K562 (cell line): ENCODE data around the gene GFOD1. TPM values are rescaled to one million over a fixed set of nuclear protein-coding genes. Genes with fewer than 3 reads are reported as not detected.

Experiments
- CHAMP1 ChIP-seq: fragments of 450-650 bp; IDR thresholded peaks from 2 replicates; pipeline ENCODE4 v1.6.1; 2016; ENCODE audit warnings: mild to moderate bottlenecking
- HNRNPK ChIP-seq: fragments of 200-400 bp; formaldehyde crosslinking; IDR thresholded peaks from one replicate; pipeline ENCODE4 v1.6.1; 2018; ENCODE audit warnings: mild to moderate bottlenecking, low read depth, low read length; ENCODE audit not compliant: poor library complexity, severe bottlenecking
- RBM25 ChIP-seq: fragments of 200-400 bp; formaldehyde crosslinking; IDR thresholded peaks from 2 replicates; pipeline ENCODE4 v1.6.1; 2018; ENCODE audit warnings: low read length, low read depth, moderate library complexity; ENCODE audit not compliant: severe bottlenecking
- ZFP91 ChIP-seq: sonication (generic); formaldehyde crosslinking; IDR thresholded peaks from 2 replicates; pipeline ENCODE4 v1.8.0; 2022; ENCODE audit warnings: mild to moderate bottlenecking, missing genetic modification reagents
- polyA plus RNA-seq, 8 experiments: library from polyadenylated mRNA; depleted of rRNA in 4 of 8; stranded (reverse) in 5 of 8; unstranded in 3 of 8; fragments of >200 nt; fragmentation: Nextera tagmentation in 2 of 8; fragmentation: Illumina TruSeq in 1 of 8; extraction: Ambion mirVana in 2 of 8; extraction: Trizol in 1 of 8; gene quantifications; 2 replicates each; pipeline versions ENCODE4 v1.2.1 to v1.2.3, GENCODE V29; 2011 to 2014; ENCODE audit warnings: inconsistent platforms in 1 of 8, missing spikeins in 1 of 8
- total RNA-seq, 7 experiments: library from RNA; depleted of rRNA in 6 of 7; stranded (reverse); fragments of >200 nt in 6 of 7; fragmentation: Illumina TruSeq in 2 of 7; extraction: Trizol in 2 of 7; gene quantifications; 2 replicates each; pipeline versions ENCODE4 v1.2.1 to v1.2.3, GENCODE V29; 2011 to 2021; ENCODE audit warnings: low replicate concordance in 1 of 7
- TF ChIP-seq, protein P1 (sequence below): fragments of 150-350 bp; conservative IDR thresholded peaks from 2 replicates; pipeline ENCODE4 v1.6.1; 2014; ENCODE audit warnings: low read length
- TF ChIP-seq, protein P2 (sequence below): fragments of 250-450 bp; sonication (Bioruptor Pico); IDR thresholded peaks from 2 replicates; pipeline ENCODE4 v1.5.0; 2021

Gene GFOD1
- total and polyA plus RNA-seq, 9 of the 15 experiments (the other 6 are each of a cell fraction or from before 2014, with no cell fraction given), result 3.8 to 12.0 (median 8.2) TPM

GRCh38 chr6:13391537-13391936, 95.9 kb downstream of the GFOD1 start (continued):
- TF ChIP-seq, protein P1, sequence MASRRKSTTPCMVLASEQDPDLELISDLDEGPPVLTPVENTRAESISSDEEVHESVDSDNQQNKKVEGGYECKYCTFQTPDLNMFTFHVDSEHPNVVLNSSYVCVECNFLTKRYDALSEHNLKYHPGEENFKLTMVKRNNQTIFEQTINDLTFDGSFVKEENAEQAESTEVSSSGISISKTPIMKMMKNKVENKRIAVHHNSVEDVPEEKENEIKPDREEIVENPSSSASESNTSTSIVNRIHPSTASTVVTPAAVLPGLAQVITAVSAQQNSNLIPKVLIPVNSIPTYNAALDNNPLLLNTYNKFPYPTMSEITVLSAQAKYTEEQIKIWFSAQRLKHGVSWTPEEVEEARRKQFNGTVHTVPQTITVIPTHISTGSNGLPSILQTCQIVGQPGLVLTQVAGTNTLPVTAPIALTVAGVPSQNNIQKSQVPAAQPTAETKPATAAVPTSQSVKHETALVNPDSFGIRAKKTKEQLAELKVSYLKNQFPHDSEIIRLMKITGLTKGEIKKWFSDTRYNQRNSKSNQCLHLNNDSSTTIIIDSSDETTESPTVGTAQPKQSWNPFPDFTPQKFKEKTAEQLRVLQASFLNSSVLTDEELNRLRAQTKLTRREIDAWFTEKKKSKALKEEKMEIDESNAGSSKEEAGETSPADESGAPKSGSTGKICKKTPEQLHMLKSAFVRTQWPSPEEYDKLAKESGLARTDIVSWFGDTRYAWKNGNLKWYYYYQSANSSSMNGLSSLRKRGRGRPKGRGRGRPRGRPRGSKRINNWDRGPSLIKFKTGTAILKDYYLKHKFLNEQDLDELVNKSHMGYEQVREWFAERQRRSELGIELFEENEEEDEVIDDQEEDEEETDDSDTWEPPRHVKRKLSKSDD, result no peak
- TF ChIP-seq, protein P2, sequence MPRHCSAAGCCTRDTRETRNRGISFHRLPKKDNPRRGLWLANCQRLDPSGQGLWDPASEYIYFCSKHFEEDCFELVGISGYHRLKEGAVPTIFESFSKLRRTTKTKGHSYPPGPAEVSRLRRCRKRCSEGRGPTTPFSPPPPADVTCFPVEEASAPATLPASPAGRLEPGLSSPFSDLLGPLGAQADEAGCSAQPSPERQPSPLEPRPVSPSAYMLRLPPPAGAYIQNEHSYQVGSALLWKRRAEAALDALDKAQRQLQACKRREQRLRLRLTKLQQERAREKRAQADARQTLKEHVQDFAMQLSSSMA (CRISPR knock-in tag), result no peak
- no peak for TF ChIP-seq HNRNPK
- TF ChIP-seq RBM25, result peak; percentile 88
- TF ChIP-seq ZFP91 (CRISPR knock-in tag), result no peak
- TF ChIP-seq CHAMP1, result no peak
